ENCODE measurements around the gene COL23A1.
"Not testable (repeated sequence)": the region's sequence is repeated elsewhere in the genome, so short reads cannot be mapped to it uniquely, and the experiment has no call there.

Gene COL23A1

DNA sequence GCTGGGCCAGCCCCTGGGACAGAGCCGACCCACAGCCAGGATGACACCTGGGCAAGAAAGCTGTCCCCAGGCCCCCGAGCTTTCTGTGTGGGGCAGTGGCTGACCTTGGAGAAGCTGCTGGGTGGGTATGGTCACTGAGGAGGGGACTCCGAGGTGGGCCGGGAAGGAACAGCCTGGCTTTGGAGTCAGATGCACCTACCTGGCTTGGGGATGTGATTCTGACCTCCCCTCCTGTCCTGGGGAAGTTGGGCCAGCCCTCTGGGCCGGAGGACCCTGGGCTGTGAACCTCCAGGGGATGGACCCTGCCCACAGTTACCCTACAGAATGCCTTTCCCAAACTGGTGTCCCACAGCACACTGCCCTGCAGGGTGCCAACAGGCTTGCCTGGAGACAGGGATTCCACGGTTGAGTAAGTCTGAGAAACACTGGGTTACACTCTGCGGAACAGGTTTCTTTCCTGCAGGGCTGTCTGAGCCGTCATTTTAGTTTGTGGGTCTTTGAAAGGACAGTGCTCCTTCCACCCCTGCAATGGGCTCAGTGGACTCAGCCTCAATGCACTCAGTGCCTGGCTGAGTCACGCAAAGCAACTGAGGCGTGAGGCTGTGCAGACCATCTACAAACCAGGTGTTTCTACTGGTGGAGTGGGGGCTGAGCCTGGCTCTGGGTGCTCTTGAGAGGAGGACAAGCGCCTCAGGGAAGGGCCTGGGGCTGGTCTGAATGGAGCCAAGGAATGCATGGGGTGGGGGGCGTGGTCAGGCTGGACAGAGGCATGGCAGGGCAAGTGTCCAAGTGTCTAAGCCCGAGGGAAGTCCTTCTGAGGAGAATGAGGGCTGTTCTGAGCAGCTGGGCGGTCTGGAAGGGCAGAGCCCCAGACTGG, 316.3 kb downstream of the COL23A1 start:
- DNase-seq, result no peak

DNA sequence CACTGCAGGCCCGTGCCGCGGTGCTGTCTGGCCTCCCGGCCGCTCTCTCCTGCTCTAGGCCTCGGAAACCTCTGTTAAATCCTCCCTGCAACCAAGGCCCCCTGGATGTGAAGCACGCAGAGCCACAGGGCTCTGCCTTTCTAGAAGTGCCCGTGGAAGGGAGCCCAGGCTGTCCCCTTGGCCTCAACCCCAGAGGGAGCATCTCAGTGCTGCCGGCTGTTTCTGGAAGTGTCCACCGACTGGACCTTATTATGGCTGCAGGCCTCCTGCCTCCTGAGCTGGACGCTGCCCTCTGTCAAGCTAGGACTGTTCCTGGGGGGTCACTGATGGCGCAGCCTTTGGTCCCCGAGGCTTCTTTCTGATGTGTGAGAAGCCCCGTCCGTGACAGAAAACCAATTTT, 317.2 kb downstream of the COL23A1 start:
- DNase-seq, result no peak

DNA sequence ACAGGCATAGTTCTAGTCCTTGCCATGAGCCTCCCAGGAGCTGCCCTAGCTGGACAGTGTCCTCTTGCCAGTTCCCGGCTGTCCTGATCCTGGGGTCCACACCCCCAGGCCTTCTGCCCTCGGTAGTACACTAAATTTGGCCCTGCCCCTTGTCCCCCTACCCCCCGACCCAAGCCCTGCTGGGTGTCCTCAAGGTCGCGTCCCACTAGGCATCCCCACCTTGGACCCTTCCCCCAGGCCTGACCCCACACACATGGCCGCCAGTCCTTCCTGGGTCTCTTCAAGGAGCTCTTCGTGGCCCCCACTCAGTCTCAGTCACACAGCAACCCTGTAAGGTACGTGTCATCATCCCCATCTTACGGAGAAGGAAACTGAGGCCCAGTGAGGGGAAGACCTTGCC, 317.6 kb downstream of the COL23A1 start:
- DNase-seq, result no peak

DNA sequence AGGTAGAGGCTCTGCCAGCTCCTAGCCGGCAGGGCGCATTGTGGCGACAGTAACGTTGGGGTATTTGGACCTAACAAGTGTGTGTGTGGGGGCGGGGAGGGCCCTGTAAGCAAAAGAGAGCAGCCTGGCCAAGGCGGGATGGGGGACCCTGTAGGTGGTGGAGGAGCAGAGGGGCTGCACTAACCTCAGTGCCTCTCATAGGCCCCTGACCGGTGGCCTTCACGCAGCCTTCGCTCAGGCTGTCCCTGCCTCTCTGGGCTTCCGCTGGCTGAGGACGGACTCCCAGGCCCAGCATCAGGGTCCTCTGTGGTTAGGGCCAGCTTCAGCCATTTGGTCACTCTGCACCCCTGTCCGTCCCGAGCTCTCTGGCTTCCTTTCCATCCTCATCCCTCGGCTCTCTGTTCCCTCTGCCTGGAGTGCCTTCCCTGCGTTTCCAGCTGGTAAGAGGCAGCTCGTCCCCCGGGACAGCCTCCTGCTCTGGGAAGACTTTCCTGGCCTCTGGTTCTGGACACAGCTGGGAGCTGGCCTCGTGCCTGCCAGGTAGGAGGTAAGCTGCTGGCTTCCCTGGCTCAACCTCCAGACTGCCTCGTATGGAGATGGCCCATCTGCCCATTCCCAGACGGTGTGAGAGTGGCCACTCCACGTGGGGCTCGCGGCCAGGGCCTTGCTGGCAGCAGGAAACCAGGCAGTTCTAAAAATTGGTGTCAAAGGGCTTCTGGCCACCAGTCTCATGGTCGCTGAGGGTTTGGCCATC, 318.3 kb downstream of the COL23A1 start:
- DNase-seq, result no peak

DNA sequence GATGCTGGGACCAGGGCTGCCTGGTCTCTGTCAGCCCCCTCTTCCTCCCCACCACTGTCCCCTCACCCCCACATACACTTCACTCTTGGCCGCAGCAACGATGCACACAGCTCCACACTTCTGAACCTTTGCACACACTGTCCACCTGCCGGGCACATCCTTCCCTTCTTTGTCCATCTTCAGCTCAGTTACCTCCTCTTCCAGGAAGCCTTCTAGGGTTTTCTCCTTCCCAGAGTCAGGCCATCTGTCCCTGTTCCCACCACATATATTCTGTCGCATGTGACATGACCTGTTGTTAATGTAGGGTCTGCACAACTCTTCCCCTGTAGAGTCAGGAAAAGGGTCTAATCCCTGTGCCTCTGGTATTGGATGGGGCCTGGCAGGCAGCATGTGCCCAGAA, 319.0 kb downstream of the COL23A1 start:
- no peak for DNase-seq

DNA sequence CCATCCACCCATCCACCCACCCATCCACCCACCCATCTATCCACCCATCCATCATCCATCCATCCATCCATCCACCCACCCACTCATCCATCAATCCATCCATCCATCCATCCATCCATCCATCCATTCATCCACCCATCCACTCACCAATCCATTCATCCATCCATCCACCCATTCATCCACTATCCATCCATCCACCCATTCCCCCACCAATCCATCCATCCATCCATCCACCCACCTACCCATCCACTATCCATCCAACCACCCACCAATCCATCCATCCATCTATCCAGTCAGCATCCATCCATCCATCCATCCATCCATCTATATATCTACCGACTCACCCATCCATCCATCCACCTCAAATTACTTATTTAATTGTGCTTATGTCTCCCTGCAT, 320.7 kb downstream of the COL23A1 start:
- DNase-seq, result no peak

DNA sequence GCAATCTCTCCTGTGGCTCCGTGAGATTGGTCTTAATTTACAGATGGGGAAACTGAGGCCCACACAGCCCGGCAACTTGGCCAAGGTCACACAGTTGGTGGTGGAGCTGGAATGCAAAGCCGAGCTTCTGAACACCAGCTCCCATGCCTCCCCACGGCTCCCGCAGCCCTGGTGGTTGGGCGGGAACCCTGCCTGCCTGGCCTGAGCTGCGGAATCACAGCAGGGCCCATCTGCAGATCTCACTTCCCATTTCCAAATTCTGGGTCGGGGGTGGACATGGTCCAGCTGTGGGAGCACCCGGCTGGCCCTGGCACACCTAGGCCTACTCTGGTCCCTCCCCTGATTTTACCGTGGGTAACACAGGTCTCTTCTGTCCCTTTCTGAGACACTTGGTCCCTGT, 322.3 kb downstream of the COL23A1 start:
- DNase-seq, result no peak

DNA sequence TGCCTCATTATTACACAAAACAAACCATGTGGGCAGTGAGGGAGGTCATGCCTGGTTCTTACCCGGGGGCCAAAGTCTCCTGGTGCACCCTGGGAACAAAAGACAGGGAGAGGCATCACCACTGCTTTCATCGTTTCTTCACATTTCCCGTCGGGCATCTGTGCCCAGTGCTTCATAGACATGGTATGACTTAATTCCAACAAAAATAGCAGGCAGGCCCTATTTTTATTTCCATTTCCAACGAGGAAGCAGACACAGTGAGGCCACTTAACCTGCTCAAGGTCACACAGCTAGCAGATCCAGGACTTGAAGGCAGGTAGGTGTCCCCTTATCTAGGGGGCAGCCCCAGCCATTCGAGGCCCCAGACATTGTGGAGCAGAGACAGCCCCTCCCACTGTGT, 322.9 kb downstream of the COL23A1 start:
- no peak for DNase-seq

DNA sequence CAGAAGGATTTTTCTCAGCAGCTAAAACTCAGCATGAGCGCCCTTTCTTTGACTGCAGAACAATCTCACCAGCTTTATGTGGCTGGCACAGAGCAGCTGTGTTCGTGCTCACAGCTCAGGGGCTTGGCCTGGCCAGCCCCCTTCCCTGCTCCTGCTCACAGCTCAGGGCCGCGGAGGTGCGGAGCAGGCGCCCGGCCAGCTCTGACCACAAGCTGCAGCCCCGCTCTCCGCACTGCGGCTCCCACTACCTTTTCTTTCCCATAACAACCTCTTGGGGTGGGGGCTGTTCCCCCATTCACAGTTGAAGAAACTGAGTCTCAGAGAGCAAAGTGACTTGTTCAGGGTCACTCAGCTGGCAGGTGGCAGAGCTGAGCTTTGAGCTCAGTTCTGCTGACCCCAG, 323.6 kb downstream of the COL23A1 start:
- DNase-seq, result no peak

DNA sequence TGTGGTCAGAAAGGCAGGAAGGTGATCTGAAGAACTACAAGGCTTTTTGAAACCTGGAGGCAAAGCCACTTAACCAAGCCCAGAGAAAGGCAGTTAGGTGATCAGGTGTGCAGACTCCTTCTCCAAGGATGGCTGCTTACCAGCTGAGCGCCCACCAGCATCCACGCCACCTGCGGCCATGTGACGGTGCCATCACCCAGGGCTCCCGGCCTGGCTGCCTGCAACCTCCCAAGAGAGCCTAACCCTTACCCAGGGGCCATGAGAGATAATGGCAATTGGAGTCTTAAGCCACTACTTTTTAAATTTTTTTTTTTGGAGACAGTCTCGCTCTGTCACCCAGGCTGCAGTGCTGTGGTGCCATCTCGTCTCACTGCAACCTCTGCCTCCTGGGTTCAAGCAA, 324.4 kb downstream of the COL23A1 start:
- no peak for DNase-seq

DNA sequence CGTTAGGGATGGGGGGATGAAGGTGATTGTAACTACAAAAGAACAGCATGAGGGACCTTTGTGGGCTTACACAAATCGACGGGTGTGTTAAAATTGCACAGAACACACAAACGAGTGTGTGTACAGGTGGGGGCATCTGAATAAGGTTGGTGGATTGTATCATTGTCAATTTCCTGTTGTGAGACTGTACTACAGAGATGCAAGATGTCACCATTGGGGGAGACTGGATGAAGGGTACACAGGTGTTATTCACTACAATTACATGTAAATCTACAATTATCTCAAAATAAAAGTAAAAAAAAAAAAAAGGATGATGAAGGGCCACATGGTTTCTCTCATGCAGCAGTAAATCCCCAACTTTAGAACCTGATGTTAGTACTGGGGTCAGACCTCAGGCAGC, 326.1 kb downstream of the COL23A1 start:
- DNase-seq, result no peak

DNA sequence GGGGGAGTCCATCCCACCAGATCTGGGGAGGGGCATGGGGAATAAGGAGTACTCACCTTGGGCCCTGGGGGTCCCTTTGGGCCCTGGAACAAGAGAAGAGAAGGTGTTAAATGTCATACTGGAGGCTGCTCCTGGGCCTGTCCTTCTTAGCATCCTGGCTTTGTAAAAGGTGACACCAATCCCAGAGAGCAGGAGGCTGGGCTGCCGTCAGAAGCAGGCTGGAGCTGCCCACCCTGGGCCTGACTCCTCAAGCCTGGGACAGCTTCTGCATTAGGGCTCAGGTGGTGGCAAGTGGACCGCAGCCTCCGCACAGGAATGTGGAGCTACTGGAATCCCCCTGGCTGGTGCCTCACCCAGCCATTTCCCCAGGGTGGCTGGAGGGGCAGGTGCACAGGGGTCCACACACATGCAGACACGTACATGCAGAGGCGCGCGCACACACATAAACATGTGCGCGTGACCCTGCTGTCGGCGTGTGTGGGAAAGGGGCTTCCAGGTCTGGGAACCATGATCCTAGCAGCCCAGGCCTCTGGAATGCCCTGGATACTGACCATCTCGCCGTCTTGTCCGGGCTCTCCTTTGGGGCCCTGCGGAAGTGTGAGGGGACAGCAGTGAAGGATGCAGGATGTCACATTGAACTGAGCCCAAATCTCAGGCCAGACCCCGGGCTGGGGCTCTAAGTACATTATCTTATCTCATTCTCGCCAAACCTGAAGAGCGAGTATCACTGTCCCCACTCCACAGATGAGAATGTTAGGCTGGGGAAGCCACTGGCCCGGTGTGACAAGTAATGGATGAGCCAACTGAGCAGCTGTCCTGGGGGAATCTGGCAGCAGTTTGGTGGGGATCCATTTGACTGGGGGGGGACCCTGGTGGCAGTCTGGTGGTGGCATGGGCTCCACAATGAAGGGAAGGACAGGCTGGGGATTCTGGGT, 328.3 kb downstream of the COL23A1 start:
- DNase-seq, result no peak

DNA sequence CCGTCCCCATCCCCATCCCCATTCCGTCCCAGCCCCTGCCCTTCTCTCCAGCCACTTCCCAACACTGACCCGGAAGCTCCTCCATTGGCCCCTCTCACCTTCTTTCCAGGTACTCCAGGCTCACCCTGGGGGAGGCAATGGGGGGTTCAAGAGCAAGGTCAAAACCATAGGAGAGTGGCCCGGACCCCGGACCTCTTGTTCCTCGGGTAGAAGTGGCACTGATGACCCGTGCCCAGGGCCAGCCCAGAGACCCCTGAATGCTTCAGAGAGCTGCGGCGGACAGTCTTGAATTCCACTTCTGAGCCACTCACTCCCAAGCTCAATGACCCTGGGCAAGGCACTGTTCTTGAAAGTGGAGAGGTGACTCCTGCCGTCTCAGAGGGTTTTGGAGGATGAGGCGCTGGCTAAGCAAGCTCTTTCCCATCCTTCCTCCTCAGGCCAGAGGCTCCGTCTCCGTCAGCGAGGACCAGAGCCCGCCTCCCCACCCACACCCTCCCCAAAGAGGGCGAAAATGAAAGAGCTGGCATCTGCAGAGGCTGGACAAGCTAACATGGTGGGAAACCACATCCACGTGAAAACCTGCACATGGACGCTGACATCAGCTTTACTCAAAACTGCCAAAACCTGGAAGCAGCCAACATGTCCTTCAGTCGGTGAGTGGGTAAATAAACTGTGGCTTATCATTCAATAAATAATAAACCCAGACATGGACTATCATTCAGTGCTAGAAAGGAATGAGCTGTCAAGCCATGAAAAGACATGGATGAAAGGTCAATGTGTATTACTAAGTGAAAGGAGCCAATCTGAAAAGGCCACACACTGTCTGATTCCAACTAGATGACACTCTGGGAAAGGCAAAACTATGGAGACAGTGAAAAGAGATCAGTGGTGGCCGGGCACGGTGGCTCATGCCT, 330.3 kb downstream of the COL23A1 start:
- no peak for DNase-seq

DNA sequence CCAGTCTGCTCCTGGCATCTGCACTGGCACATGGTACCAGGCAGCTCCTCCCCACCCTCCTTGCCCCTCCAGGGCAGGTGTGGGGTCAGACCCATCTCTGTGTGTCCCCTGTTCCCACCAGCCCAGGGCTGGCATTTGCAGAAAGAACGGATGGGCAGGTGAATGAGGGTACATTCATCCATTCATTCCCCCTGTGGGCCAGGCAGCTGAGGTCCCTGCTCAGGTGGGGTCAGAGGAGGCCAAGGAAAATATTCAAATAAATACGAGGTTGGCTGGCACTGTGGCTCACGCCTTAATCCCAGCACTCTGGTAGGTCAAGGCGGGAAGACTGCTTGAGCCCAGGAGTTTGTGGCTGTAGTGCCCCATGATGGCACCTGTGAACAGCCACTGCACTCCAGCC, 332.5 kb downstream of the COL23A1 start:
- DNase-seq, result no peak

DNA sequence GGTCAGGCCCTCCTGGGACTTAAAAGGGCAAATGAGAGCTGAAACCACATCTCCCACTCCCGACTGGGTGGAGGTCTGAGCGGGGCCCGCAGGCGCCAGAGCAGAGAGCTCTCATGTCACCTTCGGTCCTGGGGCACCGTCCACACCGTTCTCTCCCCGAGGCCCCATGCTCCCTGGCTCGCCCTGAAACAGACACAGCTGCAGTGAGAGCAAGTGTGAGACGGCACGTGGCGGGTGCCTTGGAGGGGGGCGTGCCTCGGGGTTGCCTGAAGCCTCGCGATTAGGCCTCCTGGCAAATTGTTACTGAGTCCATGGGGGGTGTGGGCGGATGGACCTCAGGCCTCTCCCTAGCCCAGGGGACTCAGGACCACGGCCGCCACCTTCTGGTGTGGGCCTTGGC, 333.4 kb downstream of the COL23A1 start:
- no peak for DNase-seq

DNA sequence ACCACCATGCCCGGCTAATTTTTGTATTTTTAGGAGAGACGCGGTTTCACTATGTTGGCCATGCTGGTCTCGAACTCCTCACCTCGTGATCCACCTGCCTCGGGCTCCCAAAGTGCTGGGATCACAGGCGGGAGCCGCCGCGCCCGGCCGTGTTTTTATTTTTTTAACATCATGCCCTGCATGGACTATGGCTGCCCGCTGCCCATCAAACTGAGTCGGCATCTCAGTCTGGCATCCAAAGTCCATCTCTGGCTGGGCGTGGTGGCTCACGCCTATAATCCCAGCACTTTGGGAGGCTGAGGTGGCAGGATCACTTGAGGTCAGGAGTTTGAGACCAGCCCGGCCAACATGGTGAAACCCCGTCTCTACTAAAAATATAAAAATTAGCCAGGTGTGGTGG, 336.6 kb downstream of the COL23A1 start:
- not testable (repeated sequence) for DNase-seq

DNA sequence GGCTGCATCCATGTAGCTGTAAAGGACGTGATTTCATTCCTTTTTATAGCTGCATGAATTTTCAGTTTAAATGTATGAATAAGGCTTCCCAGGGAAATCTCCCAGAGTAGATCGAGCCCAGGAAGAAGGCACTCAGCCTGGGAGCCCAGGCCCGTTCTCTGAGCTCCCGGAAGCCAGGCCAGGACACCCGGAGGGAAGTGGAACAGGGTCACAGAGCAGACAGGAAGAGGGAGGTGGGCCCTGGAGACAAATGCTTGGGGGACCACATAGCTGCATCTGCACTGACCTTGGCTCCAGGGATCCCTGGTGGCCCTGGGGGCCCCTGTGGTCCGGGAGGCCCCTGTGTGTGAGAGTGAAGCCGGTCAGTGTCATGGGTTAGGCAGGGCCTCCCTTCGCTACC, 337.9 kb downstream of the COL23A1 start:
- no peak for DNase-seq

DNA sequence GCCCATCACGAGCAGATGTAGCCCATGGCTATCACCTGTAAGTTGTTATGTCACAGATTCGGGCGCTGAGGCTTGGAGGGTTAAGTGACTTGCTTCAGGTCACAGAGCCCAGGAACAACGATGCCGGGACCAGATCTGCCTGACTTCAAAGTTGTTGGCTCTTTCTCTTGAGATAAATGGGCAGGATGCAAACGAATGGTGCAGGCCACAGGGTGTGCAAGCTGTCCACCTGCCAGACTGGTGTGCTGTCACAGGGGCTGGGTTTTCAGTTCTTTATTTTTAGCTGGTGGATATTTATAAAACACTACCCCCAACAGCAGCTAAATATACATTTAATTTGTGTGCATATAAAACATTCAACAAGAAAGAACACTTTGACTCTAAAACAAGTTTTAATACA, 339.9 kb downstream of the COL23A1 start:
- no peak for DNase-seq

DNA sequence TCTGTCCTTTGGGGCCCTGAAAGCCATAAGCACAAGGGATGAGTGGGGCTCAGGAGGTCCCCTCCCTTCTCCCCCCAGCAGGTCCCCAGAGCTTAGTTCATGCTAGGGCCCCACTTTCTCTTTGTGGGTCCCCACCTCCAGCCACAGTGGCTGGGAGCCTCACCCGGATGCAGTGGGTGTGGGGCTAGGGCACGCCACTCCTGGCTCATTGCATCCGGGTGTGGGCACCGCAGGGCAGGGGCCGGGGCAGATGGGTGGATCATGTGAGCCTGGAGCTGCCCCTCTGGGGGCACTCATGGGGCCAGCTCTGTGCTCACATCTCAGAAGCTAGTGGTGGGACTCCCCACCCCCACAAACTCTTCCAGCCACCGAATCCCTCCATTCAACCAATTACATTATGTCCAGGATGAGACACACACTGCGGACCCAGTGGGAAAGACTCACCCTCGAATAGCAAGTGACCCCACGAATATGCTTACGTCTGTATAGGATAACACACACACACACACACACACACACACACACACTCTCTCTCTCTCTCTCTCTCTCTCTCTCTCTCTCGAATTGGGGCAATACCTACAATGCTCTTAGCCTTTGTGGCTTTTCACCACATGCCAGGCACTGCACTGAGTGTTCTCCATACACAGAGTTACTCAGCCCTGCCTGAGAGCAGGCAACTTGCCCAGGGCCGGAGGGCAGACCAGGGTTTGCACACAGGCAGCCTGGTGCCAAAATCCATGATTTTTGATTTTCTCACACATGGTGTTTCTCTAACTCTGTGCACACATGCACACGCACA, 340.8 kb downstream of the COL23A1 start:
- no peak for DNase-seq

DNA sequence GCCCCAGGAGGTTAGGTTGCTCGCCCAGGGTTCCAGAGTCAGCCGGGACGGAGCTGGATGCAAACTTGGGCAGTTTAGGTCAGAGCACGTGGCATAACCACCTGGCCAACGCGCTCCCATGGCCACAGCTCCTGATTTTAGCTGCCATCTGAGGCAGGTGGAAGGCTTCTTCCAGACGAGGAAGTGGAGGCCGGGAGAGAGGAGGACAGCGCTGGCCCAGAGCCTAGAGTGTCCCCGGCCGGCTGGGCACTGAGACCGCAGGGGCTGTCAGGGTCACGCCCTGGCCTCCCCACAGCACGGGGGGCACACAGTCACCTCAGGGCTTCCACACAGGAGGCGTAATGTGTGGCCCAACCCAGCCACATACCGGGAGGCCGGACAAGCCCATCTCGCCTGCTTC, 341.4 kb downstream of the COL23A1 start:
- DNase-seq, result no peak

Data from 8988T (cell line).